Measurements from ENCODE around the gene XAF1.

XAF1 gene

GRCh38 chr17:6755731-6756184, at the start of gene XAF1:
XAF1 (plus strand) TSS chr17:6756046; CDS start chr17:6756079, 33 bp downstream.
- H3K4me1 ChIP-seq (ENCODE audit: insufficient read depth, insufficient read length): peaks cover 6% of the 10 kb centered on the region
- H3K9ac ChIP-seq (ENCODE audit: insufficient read length, low read depth): no peak within 1 kb of the TSS
- H3K27me3 ChIP-seq (ENCODE audit: insufficient read depth, insufficient read length): no peaks in the 10 kb centered on the region
- no peak for DNase-seq (ENCODE audit: low read depth, low spot score)
- TF ChIP-seq YY1 (IDR thresholded peaks at IDR 0.05; ENCODE audit: insufficient read depth, insufficient read length) (no peak), ZNF274 (IDR thresholded peaks at IDR 0.05; ENCODE audit: low read depth, low read length) (no peak), SUZ12 (IDR thresholded peaks at IDR 0.05; ENCODE audit: extremely low read depth, insufficient read depth, insufficient read length) (no peak)
- no peaks in the 10 kb centered on the region for H3K36me3 ChIP-seq (ENCODE audit: insufficient read depth, insufficient read length, low read length)
- no peaks in the 10 kb centered on the region for H3K9me3 ChIP-seq (ENCODE audit: insufficient read depth, low read length)
- H3K4me3 ChIP-seq (ENCODE audit: insufficient read length, low read depth): no peak within 1 kb of the TSS

- H3K9ac ChIP-seq (ENCODE audit: insufficient read length, low read depth): no peak overlapping the region
- no peak for DNase-seq (ENCODE audit: low read depth, low spot score)
- H3K4me1 ChIP-seq (ENCODE audit: insufficient read depth, insufficient read length): peaks cover 2% of the 10 kb centered on the region
- no peaks in the 10 kb centered on the region for H3K9me3 ChIP-seq (ENCODE audit: insufficient read depth, low read length)
- no peak overlapping the region for H3K4me3 ChIP-seq (ENCODE audit: insufficient read length, low read depth)
- H3K27me3 ChIP-seq (ENCODE audit: insufficient read depth, insufficient read length): no peaks in the 10 kb centered on the region
- no peak for TF ChIP-seq ZNF274 (IDR thresholded peaks at IDR 0.05; ENCODE audit: low read depth, low read length)
- no peaks in the 10 kb centered on the region for H3K36me3 ChIP-seq (ENCODE audit: insufficient read depth, insufficient read length, low read length)
These were observed 49.3 kb upstream of the XAF1 start for GRCh38 chr17:6706499-6706898.

DNA sequence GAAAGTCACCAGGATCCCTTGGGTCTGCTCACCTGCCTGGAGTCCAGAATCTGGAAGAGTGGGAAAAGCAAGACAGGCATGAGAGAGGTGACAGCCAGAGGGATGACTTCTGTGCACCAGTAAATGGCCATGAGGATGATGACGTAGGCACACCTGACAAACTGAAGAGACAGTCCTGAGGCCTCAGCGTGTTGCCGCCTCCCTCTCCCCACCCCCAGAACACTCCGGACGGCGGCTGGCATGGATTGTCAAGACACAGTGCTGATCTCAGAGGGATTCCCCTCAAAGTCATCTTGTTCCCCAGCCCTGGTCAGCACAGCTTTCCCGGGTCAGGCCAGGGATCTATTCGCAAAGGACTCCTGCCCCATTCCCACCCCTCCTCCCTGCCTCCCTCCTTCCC, 48.9 kb upstream of the XAF1 start:
- Histone ChIP-seq H3K9ac (ENCODE audit: insufficient read length, low read depth) (no peak overlapping the region), H3K4me3 (ENCODE audit: insufficient read length, low read depth) (no peak overlapping the region), H3K4me1 (ENCODE audit: insufficient read depth, insufficient read length) (peaks cover 2% of the 10 kb centered on the region), H3K9me3 (ENCODE audit: insufficient read depth, low read length) (no peaks in the 10 kb centered on the region), H3K27me3 (ENCODE audit: insufficient read depth, insufficient read length) (no peaks in the 10 kb centered on the region), H3K36me3 (ENCODE audit: insufficient read depth, insufficient read length, low read length) (no peaks in the 10 kb centered on the region)
- DNase-seq (ENCODE audit: low read depth, low spot score): no peak
- no peak for TF ChIP-seq YY1 (IDR thresholded peaks at IDR 0.05; ENCODE audit: insufficient read depth, insufficient read length)
- no peak for TF ChIP-seq SUZ12 (IDR thresholded peaks at IDR 0.05; ENCODE audit: extremely low read depth, insufficient read depth, insufficient read length)
- no peak for TF ChIP-seq ZNF274 (IDR thresholded peaks at IDR 0.05; ENCODE audit: low read depth, low read length)

- Histone ChIP-seq H3K4me3 (ENCODE audit: insufficient read length, low read depth) (no peak overlapping the region), H3K4me1 (ENCODE audit: insufficient read depth, insufficient read length) (peaks cover 2% of the 10 kb centered on the region), H3K9ac (ENCODE audit: insufficient read length, low read depth) (no peak overlapping the region), H3K9me3 (ENCODE audit: insufficient read depth, low read length) (no peaks in the 10 kb centered on the region), H3K27me3 (ENCODE audit: insufficient read depth, insufficient read length) (no peaks in the 10 kb centered on the region), H3K36me3 (ENCODE audit: insufficient read depth, insufficient read length, low read length) (no peaks in the 10 kb centered on the region)
- DNase-seq (ENCODE audit: low read depth, low spot score): no peak
- TF ChIP-seq ZNF274 (IDR thresholded peaks at IDR 0.05; ENCODE audit: low read depth, low read length): no peak
- no peak for TF ChIP-seq YY1 (IDR thresholded peaks at IDR 0.05; ENCODE audit: insufficient read depth, insufficient read length)
- TF ChIP-seq SUZ12 (IDR thresholded peaks at IDR 0.05; ENCODE audit: extremely low read depth, insufficient read depth, insufficient read length): no peak
These were observed 47.4 kb upstream of the XAF1 start for GRCh38 chr17:6708357-6708961.

GRCh38 chr17:6710317-6710716, 45.5 kb upstream of the XAF1 start:
- Histone ChIP-seq H3K36me3 (ENCODE audit: insufficient read depth, insufficient read length, low read length) (no peaks in the 10 kb centered on the region), H3K9ac (ENCODE audit: insufficient read length, low read depth) (no peak overlapping the region), H3K9me3 (ENCODE audit: insufficient read depth, low read length) (no peaks in the 10 kb centered on the region), H3K4me3 (ENCODE audit: insufficient read length, low read depth) (no peak overlapping the region), H3K27me3 (ENCODE audit: insufficient read depth, insufficient read length) (peaks cover 10% of the 10 kb centered on the region), H3K4me1 (ENCODE audit: insufficient read depth, insufficient read length) (peaks cover 6% of the 10 kb centered on the region)
- no peak for DNase-seq (ENCODE audit: low read depth, low spot score)
- no peak for TF ChIP-seq YY1 (IDR thresholded peaks at IDR 0.05; ENCODE audit: insufficient read depth, insufficient read length)
- TF ChIP-seq SUZ12 (IDR thresholded peaks at IDR 0.05; ENCODE audit: extremely low read depth, insufficient read depth, insufficient read length): no peak
- TF ChIP-seq ZNF274 (IDR thresholded peaks at IDR 0.05; ENCODE audit: low read depth, low read length): no peak

DNA sequence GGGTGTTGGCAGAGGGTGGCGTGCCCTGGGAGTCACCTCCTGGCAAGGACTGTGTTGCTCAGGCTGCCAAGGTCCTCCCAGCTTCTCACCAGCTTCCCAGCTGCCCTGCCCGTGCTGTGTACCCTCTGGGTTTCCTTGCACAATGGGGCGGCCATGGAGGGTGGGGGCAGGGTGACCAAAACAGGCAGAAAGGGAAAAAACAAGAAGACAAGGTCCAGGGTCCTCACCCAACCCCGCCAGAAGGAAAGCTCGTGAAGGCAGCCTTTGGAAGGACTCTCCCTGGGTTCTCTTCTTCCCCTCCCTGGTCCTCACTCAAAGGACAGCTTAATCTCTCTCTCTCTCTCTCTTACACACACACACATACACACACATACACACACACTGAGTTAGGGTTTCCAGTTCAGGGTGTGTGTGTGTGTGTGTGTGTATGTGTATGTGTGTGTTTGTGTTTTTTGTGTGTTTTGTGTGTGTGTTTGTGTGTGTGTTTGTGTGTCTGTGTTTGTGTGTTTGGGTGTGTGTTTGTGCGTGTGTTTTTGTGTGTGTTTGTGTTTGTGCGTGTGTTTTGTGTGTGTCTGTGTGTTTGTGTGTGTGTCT, 44.7 kb upstream of the XAF1 start:
- no peaks in the 10 kb centered on the region for H3K9me3 ChIP-seq (ENCODE audit: insufficient read depth, low read length)
- no peak overlapping the region for H3K4me3 ChIP-seq (ENCODE audit: insufficient read length, low read depth)
- H3K4me1 ChIP-seq (ENCODE audit: insufficient read depth, insufficient read length): peaks cover 6% of the 10 kb centered on the region
- TF ChIP-seq SUZ12 (IDR thresholded peaks at IDR 0.05; ENCODE audit: extremely low read depth, insufficient read depth, insufficient read length) (no peak), YY1 (IDR thresholded peaks at IDR 0.05; ENCODE audit: insufficient read depth, insufficient read length) (no peak), ZNF274 (IDR thresholded peaks at IDR 0.05; ENCODE audit: low read depth, low read length) (no peak)
- no peaks in the 10 kb centered on the region for H3K36me3 ChIP-seq (ENCODE audit: insufficient read depth, insufficient read length, low read length)
- DNase-seq (ENCODE audit: low read depth, low spot score): no peak
- no peak overlapping the region for H3K9ac ChIP-seq (ENCODE audit: insufficient read length, low read depth)
- peaks cover 10% of the 10 kb centered on the region for H3K27me3 ChIP-seq (ENCODE audit: insufficient read depth, insufficient read length)

DNA sequence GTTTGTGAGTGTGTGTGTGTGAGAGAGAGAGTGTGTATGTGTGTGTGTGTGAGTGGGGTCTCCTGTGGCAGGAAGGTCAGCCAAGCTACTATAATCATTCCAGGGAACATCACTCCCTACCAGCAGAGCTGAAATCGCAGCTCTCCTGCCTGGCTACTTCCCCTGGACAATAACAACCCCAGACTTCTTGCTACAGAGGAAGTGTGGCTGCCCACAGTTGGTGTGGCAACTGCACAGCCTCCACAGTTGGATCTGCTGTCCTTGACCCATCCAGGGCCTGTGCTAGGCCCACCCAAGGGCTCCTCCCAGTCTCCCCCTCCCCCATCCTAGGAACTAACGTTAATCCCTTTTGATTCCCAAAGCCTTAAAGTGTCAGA, 44.2 kb upstream of the XAF1 start:
- no peak for DNase-seq (ENCODE audit: low read depth, low spot score)
- TF ChIP-seq ZNF274 (IDR thresholded peaks at IDR 0.05; ENCODE audit: low read depth, low read length): no peak
- TF ChIP-seq YY1 (IDR thresholded peaks at IDR 0.05; ENCODE audit: insufficient read depth, insufficient read length): no peak
- no peak for TF ChIP-seq SUZ12 (IDR thresholded peaks at IDR 0.05; ENCODE audit: extremely low read depth, insufficient read depth, insufficient read length)
- Histone ChIP-seq H3K9me3 (ENCODE audit: insufficient read depth, low read length) (no peaks in the 10 kb centered on the region), H3K36me3 (ENCODE audit: insufficient read depth, insufficient read length, low read length) (no peaks in the 10 kb centered on the region), H3K9ac (ENCODE audit: insufficient read length, low read depth) (no peak overlapping the region), H3K4me3 (ENCODE audit: insufficient read length, low read depth) (no peak overlapping the region), H3K4me1 (ENCODE audit: insufficient read depth, insufficient read length) (peaks cover 6% of the 10 kb centered on the region), H3K27me3 (ENCODE audit: insufficient read depth, insufficient read length) (peaks cover 10% of the 10 kb centered on the region)

All from NT2/D1 (cell line).